KOPT-K1 (cell line): ENCODE data around the gene SLC22A23.
A peak's percentile ranks its signal among the peaks of the same experiment; 100 is the strongest.

Source experiments
- H3K27ac ChIP-seq: fragments of 200-600 bp; sonication (generic); 2 replicates; pipeline ENCODE4 v1.5.1; 2016; ENCODE audit warnings: antibody characterized with exemption, mild to moderate bottlenecking, low read depth, low read length; ENCODE audit not compliant: poor library complexity, severe bottlenecking
- H3K36me3 ChIP-seq: fragments of 200-600 bp; sonication (generic); 2 replicates; pipeline ENCODE4 v1.5.1; 2017; ENCODE audit warnings: antibody characterized with exemption, mild to moderate bottlenecking, low read length, moderate library complexity; ENCODE audit not compliant: insufficient read depth
- H3K9me3 ChIP-seq: fragments of 200-600 bp; sonication (generic); 2 replicates; pipeline ENCODE4 v1.5.1; 2017; ENCODE audit warnings: antibody characterized with exemption, low read length, mild to moderate bottlenecking; ENCODE audit not compliant: insufficient read depth, poor library complexity, severe bottlenecking

Gene SLC22A23

GRCh38 chr6:3336066-3336786 is 120.6 kb downstream of the SLC22A23 start:
- H3K36me3 ChIP-seq, result no peaks in the 10 kb centered on the region
- H3K27ac ChIP-seq, result no peak overlapping the region
- H3K9me3 ChIP-seq, result no peaks in the 10 kb centered on the region

- no peaks in the 10 kb centered on the region for H3K36me3 ChIP-seq
- H3K27ac ChIP-seq, result no peak overlapping the region
- H3K9me3 ChIP-seq, result no peaks in the 10 kb centered on the region
These were observed 121.7 kb downstream of the SLC22A23 start for GRCh38 chr6:3335169-3335568.

GRCh38 chr6:3334555-3334954 is 122.3 kb downstream of the SLC22A23 start:
- no peaks in the 10 kb centered on the region for H3K36me3 ChIP-seq

GRCh38 chr6:3333263-3333662 is 123.6 kb downstream of the SLC22A23 start:
- Histone ChIP-seq H3K27ac (no peak overlapping the region), H3K9me3 (no peaks in the 10 kb centered on the region), H3K36me3 (no peaks in the 10 kb centered on the region)

More at GRCh38 chr6:3334555-3334954, 122.3 kb downstream of the SLC22A23 start:
- H3K27ac ChIP-seq, result peak overlapping the region; percentile 26
- H3K9me3 ChIP-seq, result no peaks in the 10 kb centered on the region

GRCh38 chr6:3331971-3332370 is 124.9 kb downstream of the SLC22A23 start:
- no peak overlapping the region for H3K27ac ChIP-seq

GRCh38 chr6:3331494-3331893 is 125.4 kb downstream of the SLC22A23 start:
- Histone ChIP-seq H3K36me3 (no peaks in the 10 kb centered on the region), H3K27ac (no peak overlapping the region), H3K9me3 (no peaks in the 10 kb centered on the region)

More at GRCh38 chr6:3331971-3332370, 124.9 kb downstream of the SLC22A23 start:
- Histone ChIP-seq H3K36me3 (no peaks in the 10 kb centered on the region), H3K9me3 (no peaks in the 10 kb centered on the region)

- H3K36me3 ChIP-seq, result no peaks in the 10 kb centered on the region
- no peak overlapping the region for H3K27ac ChIP-seq
- no peaks in the 10 kb centered on the region for H3K9me3 ChIP-seq
These were observed 126.7 kb downstream of the SLC22A23 start for GRCh38 chr6:3330199-3330598.

- H3K9me3 ChIP-seq, result no peaks in the 10 kb centered on the region
- no peaks in the 10 kb centered on the region for H3K36me3 ChIP-seq
- H3K27ac ChIP-seq, result no peak overlapping the region
These were observed 127.3 kb downstream of the SLC22A23 start for GRCh38 chr6:3329393-3330051.

GRCh38 chr6:3328796-3329195 is 128.1 kb downstream of the SLC22A23 start:
- no peaks in the 10 kb centered on the region for H3K9me3 ChIP-seq
- no peaks in the 10 kb centered on the region for H3K36me3 ChIP-seq
- H3K27ac ChIP-seq, result no peak overlapping the region

- H3K36me3 ChIP-seq, result no peaks in the 10 kb centered on the region
These were observed 128.7 kb downstream of the SLC22A23 start for GRCh38 chr6:3328145-3328544.

GRCh38 chr6:3327403-3327802 is 129.4 kb downstream of the SLC22A23 start:
- H3K9me3 ChIP-seq, result no peaks in the 10 kb centered on the region
- H3K27ac ChIP-seq, result no peak overlapping the region
- no peaks in the 10 kb centered on the region for H3K36me3 ChIP-seq

More at GRCh38 chr6:3328145-3328544, 128.7 kb downstream of the SLC22A23 start:
- Histone ChIP-seq H3K9me3 (no peaks in the 10 kb centered on the region), H3K27ac (no peak overlapping the region)

GRCh38 chr6:3326981-3327380 is 129.9 kb downstream of the SLC22A23 start:
- H3K27ac ChIP-seq, result no peak overlapping the region
- no peaks in the 10 kb centered on the region for H3K9me3 ChIP-seq
- no peaks in the 10 kb centered on the region for H3K36me3 ChIP-seq

GRCh38 chr6:3326184-3326971 is 130.5 kb downstream of the SLC22A23 start:
- H3K9me3 ChIP-seq, result no peaks in the 10 kb centered on the region
- no peak overlapping the region for H3K27ac ChIP-seq
- no peaks in the 10 kb centered on the region for H3K36me3 ChIP-seq

- Histone ChIP-seq H3K36me3 (no peaks in the 10 kb centered on the region), H3K9me3 (no peaks in the 10 kb centered on the region), H3K27ac (no peak overlapping the region)
These were observed 131.6 kb downstream of the SLC22A23 start for GRCh38 chr6:3325210-3325609.

GRCh38 chr6:3324262-3324942 is 132.4 kb downstream of the SLC22A23 start:
- H3K36me3 ChIP-seq, result no peaks in the 10 kb centered on the region
- no peaks in the 10 kb centered on the region for H3K9me3 ChIP-seq
- no peak overlapping the region for H3K27ac ChIP-seq
